WTC11 (cell line): ENCODE results near the gene NHS. TPM values are rescaled to one million over a fixed set of nuclear protein-coding genes. Genes with fewer than 3 reads are reported as not detected.

Experiments
- ATAC-seq: fragments of 200-7000 bp; cut with Tn5 transposase; 2 replicates; pipeline ENCODE4 v1.10.0; 2021; ENCODE audit warnings: mild to moderate bottlenecking, moderate library complexity
- CTCF ChIA-PET: fragments of 300-600 bp; sonication (Branson Sonifier 250); formaldehyde crosslinking; loops from one replicate; lab custom pipeline; 2021; ENCODE audit warnings: antibody characterized with exemption; lab: Charles Lee
- POLR2A ChIA-PET: fragments of 350-600 bp; sonication (Branson Sonifier 250); formaldehyde crosslinking; loops from one replicate; lab custom pipeline; 2021; ENCODE audit warnings: antibody characterized with exemption; lab: Charles Lee
- DNase-seq: peaks from one replicate; pipeline ENCODE4 v3.0.0; 2021; ENCODE audit warnings: low spot score
- H3K27ac Mint-ChIP-seq: 2 replicates; pipeline ENCODE4 v1.8.0; 2021; ENCODE audit warnings: mixed read lengths
- H3K27me3 Mint-ChIP-seq: 2 replicates; pipeline ENCODE4 v1.8.0; 2021; ENCODE audit warnings: low read depth, mild to moderate bottlenecking, moderate library complexity, mixed read lengths
- H3K36me3 Mint-ChIP-seq: 2 replicates; pipeline ENCODE4 v1.8.0; 2021; ENCODE audit warnings: mixed read lengths
- H3K4me1 Mint-ChIP-seq: 2 replicates; pipeline ENCODE4 v1.8.0; 2022; ENCODE audit warnings: mixed read lengths
- H3K4me3 Mint-ChIP-seq: 2 replicates; pipeline ENCODE4 v1.8.0; 2021; ENCODE audit warnings: mild to moderate bottlenecking, moderate library complexity, mixed read lengths
- H3K9me3 Mint-ChIP-seq: 2 replicates; pipeline ENCODE4 v1.8.0; 2021; ENCODE audit warnings: mixed read lengths
- ATF3 ChIP-seq: sonication (generic); formaldehyde crosslinking; conservative IDR thresholded peaks from 2 replicates; pipeline ENCODE4 v1.8.1; 2022; ENCODE audit warnings: mild to moderate bottlenecking, missing genetic modification reagents
- CBFB ChIP-seq: sonication (generic); formaldehyde crosslinking; IDR thresholded peaks from 2 replicates; pipeline ENCODE4 v1.8.1; 2022; ENCODE audit warnings: mild to moderate bottlenecking, low read depth, missing genetic modification reagents
- E2F5 ChIP-seq: sonication (generic); formaldehyde crosslinking; IDR thresholded peaks from 2 replicates; pipeline ENCODE4 v1.8.1; 2022; ENCODE audit warnings: mild to moderate bottlenecking, moderate library complexity, missing genetic modification reagents
- ERG ChIP-seq: fragments of 250-450 bp; sonication (Bioruptor Pico); IDR thresholded peaks from 2 replicates; pipeline ENCODE4 v1.8.0; 2021; ENCODE audit warnings: mild to moderate bottlenecking
- FOXK1 ChIP-seq: sonication (generic); formaldehyde crosslinking; IDR thresholded peaks from 2 replicates; pipeline ENCODE4 v1.8.0; 2022; ENCODE audit warnings: mild to moderate bottlenecking, moderate library complexity, missing genetic modification reagents
- FOXP4 ChIP-seq: sonication (generic); formaldehyde crosslinking; IDR thresholded peaks from 2 replicates; pipeline ENCODE4 v1.8.0; 2022; ENCODE audit warnings: mild to moderate bottlenecking, missing genetic modification reagents
- GRHL2 ChIP-seq: fragments of 250-450 bp; sonication (Bioruptor Pico); IDR thresholded peaks from 2 replicates; pipeline ENCODE4 v1.8.0; 2022; ENCODE audit warnings: mild to moderate bottlenecking, moderate library complexity; ENCODE audit not compliant: insufficient replicate concordance, severe bottlenecking
- HMGA2 ChIP-seq: fragments of 250-450 bp; sonication (Bioruptor Pico); IDR thresholded peaks from 2 replicates; pipeline ENCODE4 v1.4.0; 2021; ENCODE audit warnings: mild to moderate bottlenecking, moderate library complexity
- IRF2 ChIP-seq: sonication (generic); formaldehyde crosslinking; IDR thresholded peaks from 2 replicates; pipeline ENCODE4 v1.8.0; 2022; ENCODE audit warnings: low read depth, missing genetic modification reagents, borderline replicate concordance
- NFATC4 ChIP-seq: fragments of 250-450 bp; sonication (Bioruptor Pico); IDR thresholded peaks from 2 replicates; pipeline ENCODE4 v1.9.0; 2021; ENCODE audit warnings: mild to moderate bottlenecking
- RELA ChIP-seq: sonication (generic); formaldehyde crosslinking; IDR thresholded peaks from 2 replicates; pipeline ENCODE4 v1.8.1; 2022; ENCODE audit warnings: missing genetic modification reagents, mild to moderate bottlenecking, borderline replicate concordance
- SMAD4 ChIP-seq: sonication (generic); formaldehyde crosslinking; IDR thresholded peaks from 2 replicates; pipeline ENCODE4 v1.8.0; 2022; ENCODE audit warnings: mild to moderate bottlenecking, missing genetic modification reagents
- USF2 ChIP-seq: sonication (generic); formaldehyde crosslinking; IDR thresholded peaks from 2 replicates; pipeline ENCODE4 v1.8.1; 2023; ENCODE audit warnings: mild to moderate bottlenecking, missing genetic modification reagents, moderate library complexity
- ZNF138 ChIP-seq: sonication (generic); formaldehyde crosslinking; conservative IDR thresholded peaks from 2 replicates; pipeline ENCODE4 v1.8.1; 2022; ENCODE audit warnings: mild to moderate bottlenecking, moderate library complexity, missing genetic modification reagents
- ZNF232 ChIP-seq: sonication (generic); formaldehyde crosslinking; IDR thresholded peaks from 2 replicates; pipeline ENCODE4 v1.8.0; 2022; ENCODE audit warnings: mild to moderate bottlenecking, missing genetic modification reagents
- ZNF396 ChIP-seq: fragments of 250-450 bp; sonication (Bioruptor Pico); IDR thresholded peaks from 2 replicates; pipeline ENCODE4 v1.8.0; 2021; ENCODE audit warnings: mild to moderate bottlenecking, moderate library complexity, borderline replicate concordance
- ZNF423 ChIP-seq: fragments of 250-450 bp; sonication (Bioruptor Pico); IDR thresholded peaks from 2 replicates; pipeline ENCODE4 v2.1.2; 2022; ENCODE audit warnings: mild to moderate bottlenecking, moderate library complexity
- total RNA-seq: library from RNA; stranded (reverse); gene quantifications from 3 replicates; pipeline ENCODE4 v1.2.3, GENCODE V29; 2021

NHS gene
- total RNA-seq, 1 experiment from 2014 or later, result 5.8 TPM

- no peak for TF ChIP-seq RELA (CRISPR knock-in tag)
- TF ChIP-seq, all 79 proteins: peak for 0
These were observed 121.4 kb downstream of the NHS start (continued) for GRCh38 chrX:17496407-17496806.

GRCh38 chrX:17497193-17497592, 122.2 kb downstream of the NHS start:
- no peaks in the 10 kb centered on the region for H3K36me3 Mint-ChIP-seq
- H3K9me3 Mint-ChIP-seq, result no peaks in the 10 kb centered on the region
- no peak overlapping the region for H3K27ac Mint-ChIP-seq
- DNase-seq (no peak), ATAC-seq (no peak)
- no peak for TF ChIP-seq E2F5 (CRISPR knock-in tag)
- no peak for TF ChIP-seq HMGA2
- no peak for TF ChIP-seq ERG (CRISPR knock-in tag)
- TF ChIP-seq GRHL2 (CRISPR knock-in tag), result no peak
- TF ChIP-seq ZNF232 (CRISPR knock-in tag), result no peak
- no peak for TF ChIP-seq CBFB
- no peak for TF ChIP-seq SMAD4 (CRISPR knock-in tag)
- no peak for TF ChIP-seq NFATC4 (CRISPR knock-in tag)
- TF ChIP-seq ATF3, result no peak
- no peak for TF ChIP-seq ZNF396 (CRISPR knock-in tag)
- TF ChIP-seq RELA (CRISPR knock-in tag), result no peak
- no peak for TF ChIP-seq FOXP4 (CRISPR knock-in tag)
- TF ChIP-seq ZNF138 (CRISPR knock-in tag), result no peak
- no peak for TF ChIP-seq USF2 (CRISPR knock-in tag)
- no peak for TF ChIP-seq IRF2 (CRISPR knock-in tag)
- H3K27me3 Mint-ChIP-seq, result no peaks in the 10 kb centered on the region
- H3K4me1 Mint-ChIP-seq, result peaks cover 20% of the 10 kb centered on the region
- H3K4me3 Mint-ChIP-seq, result no peak overlapping the region
- POLR2A ChIA-PET, result no interaction called here
- CTCF ChIA-PET, result no interaction called here

GRCh38 chrX:17499512-17499911, 124.5 kb downstream of the NHS start:
- ChIA-PET POLR2A (no interaction called here), CTCF (interaction anchor here (1.6 kb wide), 1 partner anchor 32 kb away, joined by 4 read pairs; no protein-coding TSS in a partner anchor)
- ATAC-seq (peak; percentile 72), DNase-seq (no peak)
- H3K9me3 Mint-ChIP-seq, result no peaks in the 10 kb centered on the region
- no peak overlapping the region for H3K27ac Mint-ChIP-seq
- TF ChIP-seq FOXK1 (CRISPR knock-in tag) (no peak), ZNF423 (CRISPR knock-in tag) (peak; percentile 52; the same call in 1 of the 2 replicates)
- no peaks in the 10 kb centered on the region for H3K36me3 Mint-ChIP-seq
- H3K4me1 Mint-ChIP-seq, result peaks cover 21% of the 10 kb centered on the region
- no peaks in the 10 kb centered on the region for H3K27me3 Mint-ChIP-seq
- H3K4me3 Mint-ChIP-seq, result no peak overlapping the region
